Dedifferentiated amniotic fluid mesenchymal stem cell (primary cell): Measurements from ENCODE around the gene CXCR6.
A peak's percentile ranks its signal among the peaks of the same experiment; 100 is the strongest.

Experiments
- DNase-seq: peaks from one replicate; pipeline ENCODE4 v3.0.0-alpha.2; 2016; ENCODE audit errors: extremely low spot score

Gene CXCR6

GRCh38 chr3:45948311-45948781, 5.1 kb downstream of the CXCR6 start:
- peak; percentile 77 for DNase-seq

GRCh38 chr3:45948881-45949280, 5.6 kb downstream of the CXCR6 start:
- no peak for DNase-seq

GRCh38 chr3:45949432-45949831, 6.2 kb downstream of the CXCR6 start:
- DNase-seq = no peak

GRCh38 chr3:45950131-45950530, 6.9 kb downstream of the CXCR6 start:
- no peak for DNase-seq

- no peak for DNase-seq
These were observed 7.7 kb downstream of the CXCR6 start for GRCh38 chr3:45950686-45951600.

GRCh38 chr3:45951946-45952345, 8.7 kb downstream of the CXCR6 start:
- DNase-seq = no peak

GRCh38 chr3:45952456-45952855, 9.2 kb downstream of the CXCR6 start:
- no peak for DNase-seq

GRCh38 chr3:45953536-45953935, 10.3 kb downstream of the CXCR6 start:
- DNase-seq = no peak

- no peak for DNase-seq
These were observed 11.0 kb downstream of the CXCR6 start for GRCh38 chr3:45954306-45954705.

GRCh38 chr3:45955017-45955647, 11.9 kb downstream of the CXCR6 start:
- DNase-seq = no peak

- DNase-seq = no peak
These were observed 12.4 kb downstream of the CXCR6 start for GRCh38 chr3:45955706-45956105.

- DNase-seq = no peak
These were observed 14.3 kb downstream of the CXCR6 start for GRCh38 chr3:45957586-45957985.

GRCh38 chr3:45958321-45958791, 15.1 kb downstream of the CXCR6 start:
- DNase-seq = peak; percentile 34

GRCh38 chr3:45959201-45959600, 15.9 kb downstream of the CXCR6 start:
- DNase-seq = no peak

- no peak for DNase-seq
These were observed 17.0 kb downstream of the CXCR6 start for GRCh38 chr3:45960289-45960688.

- no peak for DNase-seq
These were observed 18.8 kb downstream of the CXCR6 start for GRCh38 chr3:45962033-45962432.

- no peak for DNase-seq
These were observed 20.9 kb downstream of the CXCR6 start for GRCh38 chr3:45964139-45964538.

- no peak for DNase-seq
These were observed 22.0 kb downstream of the CXCR6 start for GRCh38 chr3:45965253-45965652.

- no peak for DNase-seq
These were observed 22.4 kb downstream of the CXCR6 start for GRCh38 chr3:45965653-45966052.

- no peak for DNase-seq
These were observed 23.1 kb downstream of the CXCR6 start for GRCh38 chr3:45966371-45966791.

- DNase-seq = no peak
These were observed 23.8 kb downstream of the CXCR6 start for GRCh38 chr3:45966950-45967640.

- DNase-seq = no peak
These were observed 24.5 kb downstream of the CXCR6 start for GRCh38 chr3:45967724-45968123.
